ENCODE measurements around the gene LINC01488. TPM values are rescaled to one million over a fixed set of nuclear protein-coding genes. Genes with fewer than 3 reads are reported as not detected.

Gene LINC01488
- total RNA-seq, 1 donor from 2014 or later: not detected

GRCh38 chr11:69456712-69457111 is 24.8 kb upstream of the LINC01488 start:
- no peak overlapping the region for H3K27ac Mint-ChIP-seq (ENCODE audit: unreplicated experiment)
- H3K27me3 Mint-ChIP-seq (ENCODE audit: unreplicated experiment): no peaks in the 10 kb centered on the region
- H3K36me3 Mint-ChIP-seq (ENCODE audit: low read depth, unreplicated experiment): peaks cover 4% of the 10 kb centered on the region
- no peak overlapping the region for H3K4me3 Mint-ChIP-seq (ENCODE audit: unreplicated experiment)
- no peaks in the 10 kb centered on the region for H3K9me3 Mint-ChIP-seq (ENCODE audit: unreplicated experiment)
- H3K4me1 Mint-ChIP-seq (ENCODE audit: unreplicated experiment): peaks cover 6% of the 10 kb centered on the region
- TF ChIP-seq CTCF (IDR thresholded peaks at IDR 0.05; ENCODE audit: unreplicated experiment): no peak
- no peak for DNase-seq (ENCODE audit: low spot score)

DNA sequence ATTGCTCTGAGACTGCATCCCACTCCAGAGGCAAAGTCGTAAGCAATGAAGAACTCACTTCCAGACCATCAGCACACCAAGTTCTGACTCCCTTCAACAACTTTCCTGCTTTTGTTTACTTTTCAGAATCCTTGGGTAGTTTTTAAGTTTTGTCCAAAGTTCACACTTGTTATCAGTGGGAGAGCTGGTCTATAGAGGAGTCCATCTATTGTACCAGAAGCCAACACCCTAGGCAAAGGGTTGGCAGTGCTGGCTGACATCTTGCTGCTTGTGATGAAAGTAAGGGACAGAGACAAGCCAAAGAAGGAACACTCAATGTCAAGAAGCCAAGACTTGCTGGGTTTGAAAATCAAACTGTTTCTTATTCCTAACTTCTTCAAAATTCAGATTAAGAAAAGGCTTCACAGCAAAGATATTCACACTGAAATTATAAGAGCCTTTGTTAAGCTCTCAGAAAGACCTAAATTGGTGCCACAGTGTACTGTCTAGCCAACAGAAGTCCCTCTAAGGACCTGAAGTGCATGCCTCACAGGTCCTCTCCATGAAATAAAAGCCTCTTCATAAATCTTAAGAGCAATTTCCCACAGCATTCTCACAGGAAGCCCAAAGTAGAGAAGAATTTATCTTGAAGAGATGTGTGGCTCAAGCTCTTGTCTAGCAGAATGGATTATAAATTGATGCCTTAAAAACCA is 21.5 kb upstream of the LINC01488 start:
- H3K9me3 Mint-ChIP-seq (ENCODE audit: unreplicated experiment): no peaks in the 10 kb centered on the region
- peaks cover 4% of the 10 kb centered on the region for H3K36me3 Mint-ChIP-seq (ENCODE audit: low read depth, unreplicated experiment)
- H3K27me3 Mint-ChIP-seq (ENCODE audit: unreplicated experiment): no peaks in the 10 kb centered on the region
- TF ChIP-seq CTCF (IDR thresholded peaks at IDR 0.05; ENCODE audit: unreplicated experiment): no peak
- H3K4me1 Mint-ChIP-seq (ENCODE audit: unreplicated experiment): no peaks in the 10 kb centered on the region
- DNase-seq (ENCODE audit: low spot score): no peak
- no peak overlapping the region for H3K27ac Mint-ChIP-seq (ENCODE audit: unreplicated experiment)
- no peak overlapping the region for H3K4me3 Mint-ChIP-seq (ENCODE audit: unreplicated experiment)

DNA sequence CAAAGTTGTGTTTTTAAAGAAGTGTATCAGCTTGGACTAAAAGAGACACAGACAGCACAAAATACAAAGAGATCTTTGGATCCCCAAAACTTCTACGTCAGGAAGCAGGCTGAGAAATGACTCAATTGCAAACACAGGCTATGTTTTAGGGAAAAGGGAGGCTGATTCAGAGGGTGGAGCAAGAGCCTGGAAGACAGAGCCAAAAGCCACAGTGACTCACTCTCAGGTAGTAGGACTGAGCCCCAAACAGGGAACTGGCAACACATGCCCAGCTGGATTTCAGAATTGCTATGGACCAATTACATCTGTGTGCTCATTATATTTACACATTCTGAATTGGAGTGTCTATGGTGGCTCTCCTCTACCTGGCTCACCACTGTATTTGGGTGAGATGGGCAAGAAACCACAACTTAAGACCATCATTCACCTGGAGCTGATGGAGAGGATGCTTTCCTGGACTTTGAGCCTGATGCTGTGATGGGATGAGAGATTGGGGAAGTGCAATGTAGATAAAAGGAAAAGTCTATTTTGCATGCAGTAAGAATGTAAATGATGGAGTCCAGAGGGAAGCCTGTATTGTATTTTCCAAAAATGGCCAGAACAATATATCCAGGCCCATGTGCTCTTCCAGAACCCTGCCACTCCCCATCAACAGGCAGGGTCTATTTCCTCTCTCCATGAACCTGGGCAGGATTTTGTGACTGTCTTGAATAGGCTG is 20.8 kb upstream of the LINC01488 start:
- peaks cover 4% of the 10 kb centered on the region for H3K36me3 Mint-ChIP-seq (ENCODE audit: low read depth, unreplicated experiment)
- DNase-seq (ENCODE audit: low spot score): no peak
- H3K9me3 Mint-ChIP-seq (ENCODE audit: unreplicated experiment): no peaks in the 10 kb centered on the region
- H3K4me3 Mint-ChIP-seq (ENCODE audit: unreplicated experiment): no peak overlapping the region
- H3K27me3 Mint-ChIP-seq (ENCODE audit: unreplicated experiment): no peaks in the 10 kb centered on the region
- no peaks in the 10 kb centered on the region for H3K4me1 Mint-ChIP-seq (ENCODE audit: unreplicated experiment)
- no peak overlapping the region for H3K27ac Mint-ChIP-seq (ENCODE audit: unreplicated experiment)
- TF ChIP-seq CTCF (IDR thresholded peaks at IDR 0.05; ENCODE audit: unreplicated experiment): no peak

- Mint-ChIP-seq H3K9me3 (ENCODE audit: unreplicated experiment) (no peaks in the 10 kb centered on the region), H3K4me1 (ENCODE audit: unreplicated experiment) (no peaks in the 10 kb centered on the region), H3K27ac (ENCODE audit: unreplicated experiment) (no peak overlapping the region), H3K27me3 (ENCODE audit: unreplicated experiment) (no peaks in the 10 kb centered on the region), H3K4me3 (ENCODE audit: unreplicated experiment) (no peak overlapping the region), H3K36me3 (ENCODE audit: low read depth, unreplicated experiment) (peaks cover 4% of the 10 kb centered on the region)
- TF ChIP-seq CTCF (IDR thresholded peaks at IDR 0.05; ENCODE audit: unreplicated experiment): no peak
- DNase-seq (ENCODE audit: low spot score): no peak
Measured at GRCh38 chr11:69461272-69461962, 20.0 kb upstream of the LINC01488 start.

Data from endothelial cell (in vitro differentiated cells).